ENCODE data around the gene RXYLT1.

DNA sequence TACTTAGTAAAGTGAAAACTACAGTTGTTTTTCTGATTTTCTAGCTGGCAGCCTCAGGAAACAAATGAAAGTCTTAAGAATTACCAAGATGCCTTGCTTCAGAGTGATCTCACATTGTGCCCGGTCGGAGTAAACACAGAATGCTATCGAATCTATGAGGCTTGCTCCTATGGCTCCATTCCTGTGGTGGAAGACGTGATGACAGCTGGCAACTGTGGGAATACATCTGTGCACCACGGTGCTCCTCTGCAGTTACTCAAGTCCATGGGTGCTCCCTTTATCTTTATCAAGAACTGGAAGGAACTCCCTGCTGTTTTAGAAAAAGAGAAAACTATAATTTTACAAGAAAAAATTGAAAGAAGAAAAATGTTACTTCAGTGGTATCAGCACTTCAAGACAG, 28.9 kb downstream of the RXYLT1 start:
- TF ChIP-seq FOXJ3 (CRISPR knock-in tag; IDR thresholded peaks at IDR 0.05; ENCODE audit: borderline replicate concordance) = no peak
- TF ChIP-seq, protein P1, sequence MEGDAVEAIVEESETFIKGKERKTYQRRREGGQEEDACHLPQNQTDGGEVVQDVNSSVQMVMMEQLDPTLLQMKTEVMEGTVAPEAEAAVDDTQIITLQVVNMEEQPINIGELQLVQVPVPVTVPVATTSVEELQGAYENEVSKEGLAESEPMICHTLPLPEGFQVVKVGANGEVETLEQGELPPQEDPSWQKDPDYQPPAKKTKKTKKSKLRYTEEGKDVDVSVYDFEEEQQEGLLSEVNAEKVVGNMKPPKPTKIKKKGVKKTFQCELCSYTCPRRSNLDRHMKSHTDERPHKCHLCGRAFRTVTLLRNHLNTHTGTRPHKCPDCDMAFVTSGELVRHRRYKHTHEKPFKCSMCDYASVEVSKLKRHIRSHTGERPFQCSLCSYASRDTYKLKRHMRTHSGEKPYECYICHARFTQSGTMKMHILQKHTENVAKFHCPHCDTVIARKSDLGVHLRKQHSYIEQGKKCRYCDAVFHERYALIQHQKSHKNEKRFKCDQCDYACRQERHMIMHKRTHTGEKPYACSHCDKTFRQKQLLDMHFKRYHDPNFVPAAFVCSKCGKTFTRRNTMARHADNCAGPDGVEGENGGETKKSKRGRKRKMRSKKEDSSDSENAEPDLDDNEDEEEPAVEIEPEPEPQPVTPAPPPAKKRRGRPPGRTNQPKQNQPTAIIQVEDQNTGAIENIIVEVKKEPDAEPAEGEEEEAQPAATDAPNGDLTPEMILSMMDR (IDR thresholded peaks at IDR 0.05) = no peak
- TF ChIP-seq NFATC4 (CRISPR knock-in tag; IDR thresholded peaks at IDR 0.05) = no peak
- no peak for TF ChIP-seq JUN (CRISPR knock-in tag; IDR thresholded peaks at IDR 0.05)
- TF ChIP-seq SMAD3 (CRISPR knock-in tag; IDR thresholded peaks at IDR 0.05; ENCODE audit: borderline replicate concordance) = no peak
- no peak for TF ChIP-seq NFYB (CRISPR knock-in tag; conservative IDR thresholded peaks at IDR 0.05; ENCODE audit: low read depth)
- TF ChIP-seq, protein P2, sequence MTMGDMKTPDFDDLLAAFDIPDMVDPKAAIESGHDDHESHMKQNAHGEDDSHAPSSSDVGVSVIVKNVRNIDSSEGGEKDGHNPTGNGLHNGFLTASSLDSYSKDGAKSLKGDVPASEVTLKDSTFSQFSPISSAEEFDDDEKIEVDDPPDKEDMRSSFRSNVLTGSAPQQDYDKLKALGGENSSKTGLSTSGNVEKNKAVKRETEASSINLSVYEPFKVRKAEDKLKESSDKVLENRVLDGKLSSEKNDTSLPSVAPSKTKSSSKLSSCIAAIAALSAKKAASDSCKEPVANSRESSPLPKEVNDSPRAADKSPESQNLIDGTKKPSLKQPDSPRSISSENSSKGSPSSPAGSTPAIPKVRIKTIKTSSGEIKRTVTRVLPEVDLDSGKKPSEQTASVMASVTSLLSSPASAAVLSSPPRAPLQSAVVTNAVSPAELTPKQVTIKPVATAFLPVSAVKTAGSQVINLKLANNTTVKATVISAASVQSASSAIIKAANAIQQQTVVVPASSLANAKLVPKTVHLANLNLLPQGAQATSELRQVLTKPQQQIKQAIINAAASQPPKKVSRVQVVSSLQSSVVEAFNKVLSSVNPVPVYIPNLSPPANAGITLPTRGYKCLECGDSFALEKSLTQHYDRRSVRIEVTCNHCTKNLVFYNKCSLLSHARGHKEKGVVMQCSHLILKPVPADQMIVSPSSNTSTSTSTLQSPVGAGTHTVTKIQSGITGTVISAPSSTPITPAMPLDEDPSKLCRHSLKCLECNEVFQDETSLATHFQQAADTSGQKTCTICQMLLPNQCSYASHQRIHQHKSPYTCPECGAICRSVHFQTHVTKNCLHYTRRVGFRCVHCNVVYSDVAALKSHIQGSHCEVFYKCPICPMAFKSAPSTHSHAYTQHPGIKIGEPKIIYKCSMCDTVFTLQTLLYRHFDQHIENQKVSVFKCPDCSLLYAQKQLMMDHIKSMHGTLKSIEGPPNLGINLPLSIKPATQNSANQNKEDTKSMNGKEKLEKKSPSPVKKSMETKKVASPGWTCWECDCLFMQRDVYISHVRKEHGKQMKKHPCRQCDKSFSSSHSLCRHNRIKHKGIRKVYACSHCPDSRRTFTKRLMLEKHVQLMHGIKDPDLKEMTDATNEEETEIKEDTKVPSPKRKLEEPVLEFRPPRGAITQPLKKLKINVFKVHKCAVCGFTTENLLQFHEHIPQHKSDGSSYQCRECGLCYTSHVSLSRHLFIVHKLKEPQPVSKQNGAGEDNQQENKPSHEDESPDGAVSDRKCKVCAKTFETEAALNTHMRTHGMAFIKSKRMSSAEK (CRISPR knock-in tag; IDR thresholded peaks at IDR 0.05; ENCODE audit: borderline replicate concordance) = no peak
- no peak for TF ChIP-seq SP1 (CRISPR knock-in tag; conservative IDR thresholded peaks at IDR 0.05)
- TF ChIP-seq, protein P3, sequence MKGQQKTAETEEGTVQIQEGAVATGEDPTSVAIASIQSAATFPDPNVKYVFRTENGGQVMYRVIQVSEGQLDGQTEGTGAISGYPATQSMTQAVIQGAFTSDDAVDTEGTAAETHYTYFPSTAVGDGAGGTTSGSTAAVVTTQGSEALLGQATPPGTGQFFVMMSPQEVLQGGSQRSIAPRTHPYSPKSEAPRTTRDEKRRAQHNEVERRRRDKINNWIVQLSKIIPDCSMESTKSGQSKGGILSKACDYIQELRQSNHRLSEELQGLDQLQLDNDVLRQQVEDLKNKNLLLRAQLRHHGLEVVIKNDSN (CRISPR knock-in tag; IDR thresholded peaks at IDR 0.05) = no peak
- TF ChIP-seq, protein P4, sequence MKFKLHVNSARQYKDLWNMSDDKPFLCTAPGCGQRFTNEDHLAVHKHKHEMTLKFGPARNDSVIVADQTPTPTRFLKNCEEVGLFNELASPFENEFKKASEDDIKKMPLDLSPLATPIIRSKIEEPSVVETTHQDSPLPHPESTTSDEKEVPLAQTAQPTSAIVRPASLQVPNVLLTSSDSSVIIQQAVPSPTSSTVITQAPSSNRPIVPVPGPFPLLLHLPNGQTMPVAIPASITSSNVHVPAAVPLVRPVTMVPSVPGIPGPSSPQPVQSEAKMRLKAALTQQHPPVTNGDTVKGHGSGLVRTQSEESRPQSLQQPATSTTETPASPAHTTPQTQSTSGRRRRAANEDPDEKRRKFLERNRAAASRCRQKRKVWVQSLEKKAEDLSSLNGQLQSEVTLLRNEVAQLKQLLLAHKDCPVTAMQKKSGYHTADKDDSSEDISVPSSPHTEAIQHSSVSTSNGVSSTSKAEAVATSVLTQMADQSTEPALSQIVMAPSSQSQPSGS (CRISPR knock-in tag; IDR thresholded peaks at IDR 0.05; ENCODE audit: borderline replicate concordance, low read depth) = no peak
- TF ChIP-seq, protein P5, sequence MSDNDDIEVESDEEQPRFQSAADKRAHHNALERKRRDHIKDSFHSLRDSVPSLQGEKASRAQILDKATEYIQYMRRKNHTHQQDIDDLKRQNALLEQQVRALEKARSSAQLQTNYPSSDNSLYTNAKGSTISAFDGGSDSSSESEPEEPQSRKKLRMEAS (CRISPR knock-in tag; IDR thresholded peaks at IDR 0.05) = no peak
- TF ChIP-seq, protein P6, sequence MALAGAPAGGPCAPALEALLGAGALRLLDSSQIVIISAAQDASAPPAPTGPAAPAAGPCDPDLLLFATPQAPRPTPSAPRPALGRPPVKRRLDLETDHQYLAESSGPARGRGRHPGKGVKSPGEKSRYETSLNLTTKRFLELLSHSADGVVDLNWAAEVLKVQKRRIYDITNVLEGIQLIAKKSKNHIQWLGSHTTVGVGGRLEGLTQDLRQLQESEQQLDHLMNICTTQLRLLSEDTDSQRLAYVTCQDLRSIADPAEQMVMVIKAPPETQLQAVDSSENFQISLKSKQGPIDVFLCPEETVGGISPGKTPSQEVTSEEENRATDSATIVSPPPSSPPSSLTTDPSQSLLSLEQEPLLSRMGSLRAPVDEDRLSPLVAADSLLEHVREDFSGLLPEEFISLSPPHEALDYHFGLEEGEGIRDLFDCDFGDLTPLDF (CRISPR knock-in tag; IDR thresholded peaks at IDR 0.05) = no peak
- TF ChIP-seq GABPB1 (CRISPR knock-in tag; IDR thresholded peaks at IDR 0.05) = no peak
